CD4-positive, CD25-positive, alpha-beta regulatory T cell (primary cell): ENCODE results near the gene PAFAH1B1. TPM values are rescaled to one million over a fixed set of nuclear protein-coding genes. Genes with fewer than 3 reads are reported as not detected.
"Not testable (repeated sequence)": the region's sequence is repeated elsewhere in the genome, so short reads cannot be mapped to it uniquely, and the experiment has no call there.

Experiments used
- ATAC-seq, 2 donors: fragments of 150-1000 bp; cut with Tn5 transposase; one replicate each; pipeline ENCODE4 v1.10.0; 2021; ENCODE audit warnings: low read depth in 2 of 2, moderate number of reproducible peaks in 2 of 2, moderate library complexity in 1 of 2
- DNase-seq, 3 donors: peaks; one replicate each; pipeline versions ENCODE4 v3.0.0 to v3.0.0-alpha.2; 2012 to 2022; ENCODE audit warnings: mixed read lengths in 1 of 3
- H3K27ac ChIP-seq: one replicate; pipeline ENCODE4 v1.7.0; 2013; ENCODE audit warnings: mild to moderate bottlenecking, low read length; ENCODE audit not compliant: insufficient read depth, poor library complexity, severe bottlenecking
- H3K27me3 ChIP-seq: one replicate; pipeline ENCODE4 v1.7.0; 2013; ENCODE audit warnings: low read length; ENCODE audit not compliant: control insufficient read depth, insufficient read depth
- H3K36me3 ChIP-seq: one replicate; pipeline ENCODE4 v1.7.0; 2013; ENCODE audit warnings: mild to moderate bottlenecking, low read length, moderate library complexity; ENCODE audit not compliant: control insufficient read depth, insufficient read depth
- H3K4me1 ChIP-seq: 2 replicates; pipeline ENCODE4 v1.7.0; 2013; ENCODE audit warnings: mild to moderate bottlenecking, low read length; ENCODE audit not compliant: insufficient read depth, control insufficient read depth, poor library complexity, severe bottlenecking
- H3K4me3 ChIP-seq: one replicate; pipeline ENCODE4 v1.7.0; 2013; ENCODE audit warnings: low read depth, mild to moderate bottlenecking, low read length, moderate library complexity
- H3K9me3 ChIP-seq, 2 experiments: 1 replicate in 1 of 2; 2 replicates in 1 of 2; pipeline ENCODE4 v1.7.0; 2013; ENCODE audit warnings: low read length in 2 of 2, mild to moderate bottlenecking in 1 of 2, moderate library complexity in 1 of 2; ENCODE audit not compliant: control insufficient read depth in 2 of 2
- H3K27ac Mint-ChIP-seq, 3 donors: one replicate each; pipeline ENCODE4 v1.8.0; 2020 to 2022; ENCODE audit warnings: mild to moderate bottlenecking in 3 of 3, mixed read lengths in 3 of 3, moderate library complexity in 2 of 3
- H3K27me3 Mint-ChIP-seq: one replicate; pipeline ENCODE4 v1.8.0; 2022; ENCODE audit warnings: mild to moderate bottlenecking, mixed read lengths
- H3K36me3 Mint-ChIP-seq: one replicate; pipeline ENCODE4 v1.8.0; 2020; ENCODE audit warnings: mixed read lengths
- H3K4me1 Mint-ChIP-seq, 4 donors: one replicate each; pipeline ENCODE4 v1.8.0; 2020 to 2022; ENCODE audit warnings: mixed read lengths in 4 of 4, mild to moderate bottlenecking in 1 of 4
- H3K4me3 Mint-ChIP-seq, 4 donors: one replicate each; pipeline ENCODE4 v1.8.0; 2020 to 2022; ENCODE audit warnings: mild to moderate bottlenecking in 4 of 4, mixed read lengths in 4 of 4, moderate library complexity in 3 of 4
- H3K9me3 Mint-ChIP-seq, 7 donors: one replicate each; pipeline ENCODE4 v1.8.0; 2020 to 2022; ENCODE audit warnings: mixed read lengths in 7 of 7, mild to moderate bottlenecking in 3 of 7, moderate library complexity in 2 of 7
- polyA plus RNA-seq, 4 donors: library from polyadenylated mRNA; unstranded; fragments of 300-500 nt; fragmentation: Illumina TruSeq; gene quantifications; one replicate each; pipeline ENCODE4 v1.2.3, GENCODE V29; 2021
- total RNA-seq: library from RNA; stranded (reverse); gene quantifications from one replicate; pipeline ENCODE4 v1.2.3, GENCODE V29; 2022

The PAFAH1B1 gene
- total and polyA plus RNA-seq, 5 donors from 2014 or later: 20.6 to 174 (median 33.6) TPM

GRCh38 chr17:2626626-2627219 lies 33.3 kb downstream of the PAFAH1B1 start:
- not testable (repeated sequence) for H3K36me3 ChIP-seq, H3K9me3 ChIP-seq, ATAC-seq, H3K4me3 ChIP-seq, H3K9me3 Mint-ChIP-seq, H3K27me3 ChIP-seq, H3K27me3 Mint-ChIP-seq, H3K27ac ChIP-seq, DNase-seq
- H3K4me1 ChIP-seq: peaks cover 32% of the 10 kb centered on the region
- Mint-ChIP-seq H3K36me3 (peaks cover 16% of the 10 kb centered on the region), H3K4me1 (peaks cover 49 to 92% (median 68%) of the 10 kb centered on the region in 4 donors), H3K27ac (peak overlapping the region in 1 of 3 donors; percentile 68), H3K4me3 (peak overlapping the region in 3 of 4 donors; percentile 12 to 70 (median 63))

- not testable (repeated sequence) for H3K36me3 Mint-ChIP-seq, H3K9me3 Mint-ChIP-seq, ATAC-seq, H3K27me3 Mint-ChIP-seq, DNase-seq, H3K27ac ChIP-seq, H3K36me3 ChIP-seq, H3K4me3 ChIP-seq, H3K27me3 ChIP-seq, H3K9me3 ChIP-seq
- Mint-ChIP-seq H3K4me1 (peaks cover 52 to 92% (median 77%) of the 10 kb centered on the region in 4 donors), H3K27ac (peak overlapping the region in 1 of 3 donors; percentile 59), H3K4me3 (peak overlapping the region; percentile 12 to 63 (median 60))
- H3K4me1 ChIP-seq: peaks cover 39% of the 10 kb centered on the region
Observed at GRCh38 chr17:2628922-2629321, 35.5 kb downstream of the PAFAH1B1 start.

GRCh38 chr17:2631211-2631610 lies 37.8 kb downstream of the PAFAH1B1 start:
- H3K4me3 ChIP-seq: no peak overlapping the region
- H3K4me1 ChIP-seq: peaks cover 40% of the 10 kb centered on the region
- ATAC-seq: no peak
- H3K27me3 Mint-ChIP-seq: no peaks in the 10 kb centered on the region
- H3K4me1 Mint-ChIP-seq: peaks cover 48 to 93% (median 82%) of the 10 kb centered on the region in 4 donors
- H3K27ac ChIP-seq: no peak overlapping the region
- H3K36me3 Mint-ChIP-seq: peaks cover 7% of the 10 kb centered on the region
- DNase-seq: no peak
- H3K4me3 Mint-ChIP-seq: peak overlapping the region in 1 of 4 donors; percentile 62
- peaks cover 0 to 4% (median 0%) of the 10 kb centered on the region in 7 donors for H3K9me3 Mint-ChIP-seq
- H3K9me3 ChIP-seq: no peaks in the 10 kb centered on the region
- peak overlapping the region in 1 of 3 donors; percentile 67 for H3K27ac Mint-ChIP-seq
- H3K36me3 ChIP-seq: peaks cover 5% of the 10 kb centered on the region
- H3K27me3 ChIP-seq: no peaks in the 10 kb centered on the region

GRCh38 chr17:2634361-2634960 lies 41.0 kb downstream of the PAFAH1B1 start:
- Mint-ChIP-seq H3K27ac (peak overlapping the region in 2 of 3 donors; percentile 18 to 86), H3K9me3 (no peaks in the 10 kb centered on the region), H3K4me1 (peaks cover 38 to 82% (median 69%) of the 10 kb centered on the region in 4 donors), H3K36me3 (peaks cover 5% of the 10 kb centered on the region), H3K4me3 (peak overlapping the region in 2 of 4 donors; percentile 36 to 47), H3K27me3 (no peaks in the 10 kb centered on the region)
- Histone ChIP-seq H3K4me1 (peaks cover 30% of the 10 kb centered on the region), H3K36me3 (peaks cover 17% of the 10 kb centered on the region), H3K9me3 (no peaks in the 10 kb centered on the region), H3K4me3 (no peak overlapping the region), H3K27ac (no peak overlapping the region), H3K27me3 (no peaks in the 10 kb centered on the region)
- DNase-seq (no peak), ATAC-seq (no peak)

GRCh38 chr17:2635241-2635640 lies 41.8 kb downstream of the PAFAH1B1 start:
- H3K27me3 Mint-ChIP-seq: no peaks in the 10 kb centered on the region
- Histone ChIP-seq H3K4me1 (peaks cover 23% of the 10 kb centered on the region), H3K27me3 (no peaks in the 10 kb centered on the region), H3K4me3 (no peak overlapping the region), H3K27ac (no peak overlapping the region), H3K9me3 (no peaks in the 10 kb centered on the region), H3K36me3 (peaks cover 23% of the 10 kb centered on the region)
- H3K4me3 Mint-ChIP-seq: no peak overlapping the region
- DNase-seq (no peak), ATAC-seq (no peak)
- no peaks in the 10 kb centered on the region for H3K9me3 Mint-ChIP-seq
- H3K36me3 Mint-ChIP-seq: peaks cover 5% of the 10 kb centered on the region
- peaks cover 31 to 74% (median 63%) of the 10 kb centered on the region in 4 donors for H3K4me1 Mint-ChIP-seq
- H3K27ac Mint-ChIP-seq: peak overlapping the region in 2 of 3 donors; percentile 32 to 49

- Mint-ChIP-seq H3K9me3 (no peaks in the 10 kb centered on the region), H3K27me3 (no peaks in the 10 kb centered on the region), H3K4me1 (peaks cover 28 to 74% (median 62%) of the 10 kb centered on the region in 4 donors), H3K36me3 (peaks cover 8% of the 10 kb centered on the region), H3K4me3 (no peak overlapping the region), H3K27ac (peak overlapping the region in 2 of 3 donors; percentile 32 to 53)
- H3K27me3 ChIP-seq: no peaks in the 10 kb centered on the region
- H3K4me3 ChIP-seq: no peak overlapping the region
- ATAC-seq (no peak), DNase-seq (no peak)
- H3K36me3 ChIP-seq: peaks cover 26% of the 10 kb centered on the region
- H3K27ac ChIP-seq: no peak overlapping the region
- H3K9me3 ChIP-seq: no peaks in the 10 kb centered on the region
- H3K4me1 ChIP-seq: peaks cover 22% of the 10 kb centered on the region
Observed at GRCh38 chr17:2635675-2636074, 42.2 kb downstream of the PAFAH1B1 start.

GRCh38 chr17:2636169-2636930 lies 42.9 kb downstream of the PAFAH1B1 start:
- ATAC-seq: no peak
- Mint-ChIP-seq H3K4me3 (no peak overlapping the region), H3K9me3 (no peaks in the 10 kb centered on the region), H3K27ac (peak overlapping the region in 1 of 3 donors; percentile 53), H3K36me3 (peaks cover 11% of the 10 kb centered on the region), H3K27me3 (no peaks in the 10 kb centered on the region), H3K4me1 (peaks cover 30 to 73% (median 61%) of the 10 kb centered on the region in 4 donors)
- no peak overlapping the region for H3K27ac ChIP-seq
- H3K9me3 ChIP-seq: no peaks in the 10 kb centered on the region
- no peak for DNase-seq
- peaks cover 21% of the 10 kb centered on the region for H3K4me1 ChIP-seq
- no peak overlapping the region for H3K4me3 ChIP-seq
- peaks cover 32% of the 10 kb centered on the region for H3K36me3 ChIP-seq
- H3K27me3 ChIP-seq: no peaks in the 10 kb centered on the region
